ENCODE measurements around the gene MYMX.

- TF ChIP-seq CTCF (IDR thresholded peaks at IDR 0.05; ENCODE audit: low read depth, low read length) (no peak), POLR2A (IDR thresholded peaks at IDR 0.05; ENCODE audit: extremely low read depth, insufficient read length) (no peak)
Measured at GRCh38 chr6:44199883-44200282, 16.8 kb upstream of the MYMX start.

Measured in NB4 (cell line).